AG09319 (cell line): ENCODE data around the gene GLTP.

Experiments used
- DNase-seq: peaks from one replicate; pipeline ENCODE4 v3.0.0-alpha.2; 2010; ENCODE audit warnings: low read depth; ENCODE audit errors: extremely low read depth
- TF ChIP-seq, protein P1 (sequence below): IDR thresholded peaks from 2 replicates; pipeline ENCODE4 v1.5.1; 2011; ENCODE audit warnings: low read depth, mild to moderate bottlenecking, inconsistent platforms, low read length, moderate library complexity

Gene GLTP

DNA sequence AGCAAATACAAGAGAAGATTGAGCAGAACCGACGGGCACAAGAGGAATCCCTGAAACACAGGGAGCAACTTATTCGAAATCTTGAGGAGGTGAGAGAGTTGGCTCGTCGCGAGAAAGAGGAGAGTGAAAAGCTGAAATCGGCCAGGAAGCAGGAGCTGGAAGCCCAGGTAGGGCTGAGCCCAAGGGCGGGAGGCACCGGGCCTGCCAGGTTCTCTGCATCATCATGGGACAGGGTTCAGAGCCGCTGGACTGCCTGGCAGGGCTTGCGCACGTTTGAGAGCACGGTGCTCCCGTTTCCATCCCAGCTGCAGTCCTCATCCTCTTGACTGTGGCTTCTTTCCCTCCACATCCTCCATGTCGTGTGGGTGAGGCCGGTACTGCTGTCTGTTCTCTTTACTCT, 34.1 kb upstream of the GLTP start:
- TF ChIP-seq, protein P1, sequence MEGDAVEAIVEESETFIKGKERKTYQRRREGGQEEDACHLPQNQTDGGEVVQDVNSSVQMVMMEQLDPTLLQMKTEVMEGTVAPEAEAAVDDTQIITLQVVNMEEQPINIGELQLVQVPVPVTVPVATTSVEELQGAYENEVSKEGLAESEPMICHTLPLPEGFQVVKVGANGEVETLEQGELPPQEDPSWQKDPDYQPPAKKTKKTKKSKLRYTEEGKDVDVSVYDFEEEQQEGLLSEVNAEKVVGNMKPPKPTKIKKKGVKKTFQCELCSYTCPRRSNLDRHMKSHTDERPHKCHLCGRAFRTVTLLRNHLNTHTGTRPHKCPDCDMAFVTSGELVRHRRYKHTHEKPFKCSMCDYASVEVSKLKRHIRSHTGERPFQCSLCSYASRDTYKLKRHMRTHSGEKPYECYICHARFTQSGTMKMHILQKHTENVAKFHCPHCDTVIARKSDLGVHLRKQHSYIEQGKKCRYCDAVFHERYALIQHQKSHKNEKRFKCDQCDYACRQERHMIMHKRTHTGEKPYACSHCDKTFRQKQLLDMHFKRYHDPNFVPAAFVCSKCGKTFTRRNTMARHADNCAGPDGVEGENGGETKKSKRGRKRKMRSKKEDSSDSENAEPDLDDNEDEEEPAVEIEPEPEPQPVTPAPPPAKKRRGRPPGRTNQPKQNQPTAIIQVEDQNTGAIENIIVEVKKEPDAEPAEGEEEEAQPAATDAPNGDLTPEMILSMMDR, result no peak
- no peak for DNase-seq

DNA sequence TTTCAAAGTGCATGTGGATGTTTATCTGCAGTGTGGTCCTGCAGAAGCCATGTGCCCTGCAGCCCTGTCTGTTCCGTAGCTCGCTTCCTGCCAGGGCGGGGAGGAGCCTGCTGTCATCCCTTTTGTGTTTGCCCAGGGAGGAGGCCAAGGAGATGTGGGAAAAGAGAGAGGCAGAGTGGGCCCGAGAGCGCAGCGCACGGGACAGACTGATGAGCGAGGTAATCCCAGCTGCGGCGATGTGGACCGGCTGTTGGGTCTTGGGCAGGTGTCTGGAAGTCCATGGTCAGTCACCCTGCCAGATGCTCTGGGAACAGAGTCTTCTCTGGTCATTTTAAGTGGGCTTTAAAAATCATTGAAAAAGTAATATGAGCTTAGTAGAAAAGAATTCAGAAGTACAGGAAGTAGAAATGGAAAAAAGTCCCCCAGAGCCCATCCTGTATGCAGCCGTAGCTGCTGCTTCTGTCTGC, 32.5 kb upstream of the GLTP start:
- DNase-seq, result no peak
- TF ChIP-seq, protein P1, result no peak

DNA sequence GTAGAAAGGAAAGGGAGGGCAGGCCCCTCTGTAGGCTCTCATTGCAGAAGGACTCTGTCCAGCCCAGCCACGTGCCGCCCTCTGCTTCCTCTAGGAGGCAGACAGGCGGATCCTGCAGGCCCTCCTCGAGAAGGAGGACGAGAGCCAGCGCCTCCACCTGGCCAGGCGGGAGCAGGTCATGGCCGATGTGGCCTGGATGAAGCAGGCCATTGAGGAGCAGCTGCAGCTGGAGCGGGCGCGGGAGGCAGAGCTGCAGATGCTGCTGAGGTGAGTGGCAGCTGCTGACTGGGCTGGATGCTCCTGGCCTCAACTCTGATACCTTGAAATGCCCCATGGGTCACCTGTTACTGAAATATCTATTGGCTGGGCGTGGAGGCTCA, 30.6 kb upstream of the GLTP start:
- TF ChIP-seq, protein P1, result peak; percentile 25
- no peak for DNase-seq

DNA sequence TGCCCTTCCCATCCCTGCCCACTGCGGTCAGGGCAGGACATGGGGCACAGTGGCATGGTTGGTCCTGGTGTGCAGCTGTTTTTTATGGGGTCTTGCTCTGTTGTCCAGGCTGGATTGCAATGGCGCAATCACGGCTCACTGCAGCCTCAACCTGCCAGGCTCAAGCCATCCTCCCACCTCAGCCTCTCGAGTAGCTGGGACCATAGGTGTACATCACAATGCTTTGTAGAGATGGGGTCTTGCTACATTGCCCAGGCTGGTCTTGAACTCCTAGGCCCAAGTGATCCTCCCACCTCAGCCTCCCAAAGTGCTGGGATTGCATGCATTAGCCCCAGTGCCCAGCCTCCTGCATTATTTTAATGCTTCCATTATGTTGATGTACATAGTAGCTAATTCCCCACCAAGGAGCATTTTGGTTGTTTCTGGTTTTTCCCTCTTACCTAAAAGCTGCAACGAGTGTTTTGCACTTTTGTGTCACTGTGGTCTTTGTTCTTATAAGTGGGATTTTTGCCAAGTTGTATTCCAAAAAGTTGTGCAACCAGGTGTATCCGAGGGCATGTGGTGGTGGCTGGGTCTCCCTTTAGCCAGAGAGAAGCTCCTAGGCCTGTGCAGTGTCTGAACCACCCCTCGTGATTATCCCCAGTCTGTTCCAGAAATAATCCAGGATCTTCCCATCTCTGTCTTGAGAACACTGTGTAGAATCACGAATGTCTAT, 30.1 kb upstream of the GLTP start:
- TF ChIP-seq, protein P1, result no peak
- DNase-seq, result no peak

DNA sequence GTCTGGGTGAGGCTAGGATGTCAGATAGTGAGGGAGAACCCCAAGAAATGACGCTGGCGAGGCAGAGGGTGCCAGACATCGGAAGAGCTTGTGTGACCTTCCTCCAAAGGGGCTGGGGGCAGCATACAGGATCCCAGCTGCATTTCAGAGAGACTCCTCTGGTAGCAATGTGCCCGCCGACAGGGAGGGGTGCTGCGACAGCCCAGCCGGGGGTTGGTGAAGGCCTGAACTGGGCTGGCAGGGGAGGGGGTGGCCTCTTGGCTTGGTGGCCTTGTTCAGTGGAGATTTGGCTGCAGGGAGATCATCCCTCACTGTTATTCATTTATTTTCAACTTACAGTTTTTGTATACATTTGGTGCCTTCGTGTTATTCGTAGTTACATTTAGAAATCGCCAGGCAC, 25.0 kb upstream of the GLTP start:
- TF ChIP-seq, protein P1, result no peak
- no peak for DNase-seq

DNA sequence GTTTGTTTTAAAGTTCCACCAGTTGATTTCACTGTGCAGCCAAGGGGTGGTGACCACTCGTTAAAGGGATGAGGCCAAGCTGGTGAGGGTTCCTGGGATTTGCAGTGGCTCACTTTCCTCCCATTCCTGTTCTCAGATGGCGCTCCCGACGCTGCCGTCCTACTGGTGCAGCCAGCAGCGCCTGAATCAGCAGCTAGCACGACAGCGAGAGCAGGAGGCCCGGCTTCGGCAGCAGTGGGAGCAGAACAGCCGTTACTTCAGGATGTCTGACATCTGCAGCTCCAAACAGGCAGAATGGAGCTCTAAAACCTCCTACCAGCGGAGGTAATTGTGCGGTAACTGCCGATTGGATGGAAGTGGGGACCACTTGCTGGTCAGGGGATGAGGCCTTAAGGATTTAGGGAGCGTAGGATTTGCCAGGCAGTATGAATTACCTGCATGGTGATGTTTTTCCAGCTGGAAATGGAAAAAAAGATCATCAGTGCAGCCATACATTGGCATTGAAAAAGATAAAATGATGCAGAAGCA, 22.6 kb upstream of the GLTP start:
- no peak for DNase-seq
- TF ChIP-seq, protein P1, result no peak

DNA sequence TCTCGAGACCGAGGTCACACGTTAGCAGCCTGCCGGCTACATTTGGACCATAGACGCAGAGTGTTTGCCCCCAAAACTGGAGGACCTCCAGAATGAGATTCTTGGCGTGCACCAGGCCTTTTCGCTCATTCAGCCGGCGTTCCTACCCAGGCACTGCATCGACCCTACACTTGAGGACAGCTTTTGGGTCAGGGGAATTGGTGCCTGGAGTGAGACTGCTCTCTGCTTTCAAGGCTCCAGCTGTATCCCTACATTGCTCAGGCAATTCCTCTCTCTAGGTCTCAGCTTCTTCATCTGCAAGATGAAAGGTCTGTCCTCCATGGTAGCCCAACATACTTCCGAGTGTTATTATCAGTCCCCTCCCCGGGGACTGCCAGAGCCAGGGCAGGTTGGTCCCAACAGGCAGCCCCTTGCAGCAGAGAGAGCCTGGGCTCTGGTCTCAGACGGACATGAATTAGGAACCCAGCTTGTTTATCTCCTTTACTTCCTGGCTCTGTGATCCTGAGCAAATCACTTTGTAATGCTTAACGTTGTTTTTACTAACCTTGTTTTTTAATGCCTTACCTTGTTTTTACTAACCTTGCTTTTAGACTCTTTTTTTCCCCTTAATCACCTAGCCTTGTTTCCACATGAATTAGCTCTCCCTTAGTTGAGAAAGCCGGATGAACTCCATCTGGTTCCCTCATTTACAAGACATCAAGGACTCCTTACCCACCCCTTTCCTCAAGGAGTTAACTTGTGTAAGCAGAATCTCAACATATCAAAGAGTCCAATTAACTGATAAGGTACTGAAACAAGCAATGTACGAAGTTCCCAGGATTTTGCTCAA, 20.6 kb upstream of the GLTP start:
- DNase-seq, result no peak
- TF ChIP-seq, protein P1, result no peak
